Muscle layer of colon (tissue), 2 donors: ENCODE results near the gene RAD51B.

Source experiments
- H3K27ac ChIP-seq: one replicate; pipeline ENCODE4 v1.7.0; 2013; ENCODE audit warnings: low read depth, mild to moderate bottlenecking, low read length, moderate library complexity
- H3K27me3 ChIP-seq, 2 donors: one replicate each; pipeline ENCODE4 v1.7.0; 2013; ENCODE audit warnings: low read length in 2 of 2, mild to moderate bottlenecking in 2 of 2; ENCODE audit not compliant: insufficient read depth in 2 of 2, control insufficient read depth in 1 of 2
- H3K36me3 ChIP-seq: one replicate; pipeline ENCODE4 v1.7.0; 2013; ENCODE audit warnings: mild to moderate bottlenecking, low read length; ENCODE audit not compliant: insufficient read depth
- H3K4me1 ChIP-seq: one replicate; pipeline ENCODE4 v1.7.0; 2013; ENCODE audit warnings: mild to moderate bottlenecking, low read length; ENCODE audit not compliant: insufficient read depth
- H3K4me3 ChIP-seq, 2 donors: one replicate each; pipeline ENCODE4 v1.7.0; 2013; ENCODE audit warnings: low read length in 2 of 2, low read depth in 1 of 2, mild to moderate bottlenecking in 1 of 2, moderate library complexity in 1 of 2
- H3K9ac ChIP-seq: one replicate; pipeline ENCODE4 v1.7.0; 2013; ENCODE audit warnings: low read length
- H3K9me3 ChIP-seq: one replicate; pipeline ENCODE4 v1.7.0; 2013; ENCODE audit warnings: mild to moderate bottlenecking, low read length
- donor health status: abdominal sarcoma.
- donor health status: Adenocarcinoma of cecum.

Gene RAD51B

DNA sequence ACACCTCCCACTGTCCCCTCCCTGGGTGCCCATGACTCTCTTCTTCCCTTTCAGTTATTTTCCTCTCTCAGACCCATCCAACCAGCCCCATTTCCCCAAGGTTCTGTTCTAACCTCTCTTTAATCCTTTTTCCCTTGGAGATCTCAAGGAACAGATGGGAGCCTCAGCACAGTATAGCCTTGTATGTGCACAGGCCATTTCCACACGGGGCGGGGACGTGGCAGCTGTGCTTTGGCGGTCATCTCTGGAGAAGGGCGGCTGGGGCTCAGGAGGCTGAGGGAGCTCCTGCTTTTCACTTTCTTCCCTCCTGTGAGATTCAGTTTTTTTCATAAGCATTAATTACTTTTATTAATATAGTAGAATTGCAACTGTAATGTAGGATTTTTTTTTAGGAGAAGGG is 761.1 kb downstream of the RAD51B start:
- Histone ChIP-seq H3K27ac (no peak overlapping the region), H3K27me3 (no peaks in the 10 kb centered on the region), H3K4me3 (no peak overlapping the region), H3K36me3 (no peaks in the 10 kb centered on the region), H3K9ac (no peak overlapping the region), H3K9me3 (no peaks in the 10 kb centered on the region), H3K4me1 (peaks cover 11% of the 10 kb centered on the region)

DNA sequence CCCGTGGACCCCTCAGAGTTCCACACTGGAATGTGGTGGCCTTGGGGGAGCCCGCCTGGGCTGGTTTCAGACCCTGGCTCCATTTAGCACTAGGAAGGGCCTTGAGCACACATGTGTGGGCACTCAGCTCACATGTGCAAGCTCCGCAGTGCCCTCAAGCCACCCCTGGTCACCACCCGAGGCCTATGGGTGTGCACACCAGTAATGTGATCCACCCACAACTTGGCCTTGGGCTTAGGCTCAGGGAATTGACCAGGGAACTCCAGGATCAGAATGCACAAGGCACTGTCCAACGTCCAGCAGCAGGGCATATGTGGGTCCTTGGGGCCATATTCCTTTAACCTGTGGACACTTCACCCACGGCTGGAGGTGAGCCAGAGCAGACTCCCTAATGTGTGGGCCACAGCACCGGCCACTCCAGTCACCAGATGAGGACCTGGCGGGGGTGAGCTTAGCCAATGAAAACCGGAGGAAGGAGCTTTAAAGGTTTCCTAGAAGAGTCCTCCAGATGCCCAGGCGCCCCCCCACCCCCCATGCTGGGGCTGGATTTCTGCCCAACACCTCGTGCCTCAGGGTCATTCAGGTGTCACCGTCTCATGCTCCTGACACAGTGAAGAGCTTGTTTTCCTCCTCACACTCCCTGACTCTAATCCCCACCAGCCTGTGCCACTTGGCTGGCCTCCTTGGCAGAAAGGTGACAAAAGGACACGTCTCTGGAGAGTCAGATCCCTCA is 764.1 kb downstream of the RAD51B start:
- peaks cover 35% of the 10 kb centered on the region for H3K4me1 ChIP-seq
- no peak overlapping the region for H3K27ac ChIP-seq
- H3K4me3 ChIP-seq, result no peak overlapping the region
- no peaks in the 10 kb centered on the region for H3K27me3 ChIP-seq
- no peaks in the 10 kb centered on the region for H3K9me3 ChIP-seq
- no peaks in the 10 kb centered on the region for H3K36me3 ChIP-seq
- no peak overlapping the region for H3K9ac ChIP-seq

DNA sequence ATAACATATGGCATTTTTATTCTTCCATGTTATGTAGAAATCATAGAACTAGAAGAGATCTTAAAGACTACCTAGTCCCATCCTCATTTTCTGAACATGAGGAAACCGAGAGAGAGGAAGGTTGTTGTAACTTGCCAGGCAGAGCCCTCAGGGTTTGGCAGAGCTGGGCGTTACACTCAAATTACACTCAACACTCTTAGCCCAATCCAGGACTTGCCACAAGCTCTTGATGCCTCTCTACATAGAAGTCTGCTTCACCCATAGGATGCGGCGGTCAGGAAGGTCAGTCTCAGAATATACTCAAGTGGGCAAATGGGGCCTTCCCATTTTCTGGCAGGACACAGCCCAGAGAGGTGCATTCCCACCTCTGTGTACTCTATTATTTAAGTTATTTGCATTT is 765.2 kb downstream of the RAD51B start:
- Histone ChIP-seq H3K4me1 (peaks cover 46% of the 10 kb centered on the region), H3K27me3 (no peaks in the 10 kb centered on the region), H3K9ac (no peak overlapping the region), H3K36me3 (no peaks in the 10 kb centered on the region), H3K4me3 (no peak overlapping the region), H3K27ac (peak overlapping the region; percentile 68), H3K9me3 (no peaks in the 10 kb centered on the region)

DNA sequence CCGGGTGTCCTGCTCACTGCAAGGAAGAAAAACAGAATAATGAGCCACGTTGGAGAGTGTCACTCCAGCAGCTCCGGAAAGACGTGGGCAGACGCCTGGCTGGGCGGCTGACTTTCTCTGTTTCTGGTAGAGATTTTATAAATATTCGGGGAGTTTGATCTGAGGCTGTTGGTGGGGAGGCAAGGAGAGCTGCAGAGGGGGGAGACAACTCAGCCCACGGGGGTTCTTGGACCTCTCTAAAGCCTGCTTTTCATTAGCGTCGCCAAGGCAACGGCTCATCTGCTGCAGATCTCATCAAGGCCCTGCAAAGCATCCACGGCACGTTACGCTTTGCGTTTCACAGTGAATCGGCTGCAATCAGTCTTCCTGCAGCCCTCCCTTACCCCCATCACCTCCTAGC is 766.1 kb downstream of the RAD51B start:
- H3K27ac ChIP-seq, result peak overlapping the region; percentile 68
- no peak overlapping the region for H3K9ac ChIP-seq
- H3K4me3 ChIP-seq, result peak overlapping the region in 1 of 2 donors; percentile 10
- no peaks in the 10 kb centered on the region for H3K27me3 ChIP-seq
- no peaks in the 10 kb centered on the region for H3K36me3 ChIP-seq
- peaks cover 55% of the 10 kb centered on the region for H3K4me1 ChIP-seq
- no peaks in the 10 kb centered on the region for H3K9me3 ChIP-seq

DNA sequence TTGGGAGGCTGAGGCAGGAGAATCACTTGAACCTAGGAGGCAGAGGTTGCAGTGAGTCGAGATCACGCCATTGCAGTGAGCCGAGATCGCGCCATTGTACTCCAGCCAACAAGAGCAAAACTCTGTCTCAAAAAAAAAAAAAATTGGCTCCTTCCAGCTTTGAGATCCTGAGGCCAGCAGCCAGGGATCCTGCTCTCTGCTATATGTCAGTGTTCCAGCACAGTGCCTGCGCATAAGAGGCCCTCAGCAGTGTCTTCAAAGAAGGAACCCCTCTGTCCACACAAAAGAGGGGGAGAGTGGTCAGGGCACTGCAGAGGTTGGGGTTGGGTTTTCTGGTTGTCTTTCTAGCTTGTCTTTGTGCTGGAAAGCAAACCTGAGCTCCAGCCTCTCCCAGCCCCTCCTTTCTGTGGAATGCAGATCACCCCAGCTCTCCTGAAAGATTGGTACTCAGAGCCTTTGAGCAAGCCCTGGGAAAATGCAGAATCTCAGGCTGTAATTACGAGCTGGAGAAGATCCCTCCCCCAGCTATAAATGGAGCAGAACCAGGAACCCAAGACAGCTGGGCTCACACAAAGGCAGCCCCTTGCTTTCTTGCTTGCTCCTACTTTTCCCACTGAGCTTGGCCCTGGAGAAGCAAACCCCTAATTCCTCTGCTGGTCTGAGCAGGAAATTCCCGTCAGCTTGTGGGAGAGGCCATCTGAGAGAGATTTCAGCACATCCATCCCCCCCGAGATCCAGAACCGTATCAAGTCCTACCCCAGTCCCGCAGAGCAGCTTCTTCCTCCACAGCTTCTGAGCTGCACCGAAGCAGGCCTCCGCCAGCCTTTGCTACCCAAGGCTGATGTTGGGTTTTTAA is 767.5 kb downstream of the RAD51B start:
- H3K36me3 ChIP-seq, result no peaks in the 10 kb centered on the region
- H3K27ac ChIP-seq, result peak overlapping the region; percentile 90
- peak overlapping the region; percentile 32 for H3K9ac ChIP-seq
- no peaks in the 10 kb centered on the region for H3K9me3 ChIP-seq
- H3K27me3 ChIP-seq, result no peaks in the 10 kb centered on the region
- peak overlapping the region in 1 of 2 donors; percentile 3 for H3K4me3 ChIP-seq
- peaks cover 69% of the 10 kb centered on the region for H3K4me1 ChIP-seq

DNA sequence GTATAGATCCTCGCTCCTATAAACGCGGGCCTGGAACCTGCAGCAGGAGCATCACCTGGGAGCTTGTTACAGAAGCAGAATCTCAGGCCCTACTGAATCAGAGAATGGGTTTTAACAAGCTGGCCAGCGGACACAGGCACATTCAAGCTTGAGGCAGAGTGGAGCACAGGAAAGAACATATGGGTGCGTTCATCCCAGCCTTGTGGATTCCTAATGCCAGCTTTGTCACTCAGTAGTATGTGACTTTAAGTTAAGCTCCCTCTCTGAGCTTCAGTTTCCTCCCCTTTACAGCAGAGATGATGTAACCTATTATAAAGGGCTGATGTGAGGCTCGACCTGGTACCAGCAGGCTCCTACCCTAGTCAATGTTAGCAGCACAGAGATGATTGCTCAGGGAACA is 768.4 kb downstream of the RAD51B start:
- H3K36me3 ChIP-seq, result no peaks in the 10 kb centered on the region
- peak overlapping the region; percentile 32 for H3K9ac ChIP-seq
- H3K27ac ChIP-seq, result peak overlapping the region; percentile 90
- H3K4me1 ChIP-seq, result peaks cover 76% of the 10 kb centered on the region
- no peaks in the 10 kb centered on the region for H3K9me3 ChIP-seq
- H3K4me3 ChIP-seq, result peak overlapping the region in 1 of 2 donors; percentile 3
- H3K27me3 ChIP-seq, result no peaks in the 10 kb centered on the region

DNA sequence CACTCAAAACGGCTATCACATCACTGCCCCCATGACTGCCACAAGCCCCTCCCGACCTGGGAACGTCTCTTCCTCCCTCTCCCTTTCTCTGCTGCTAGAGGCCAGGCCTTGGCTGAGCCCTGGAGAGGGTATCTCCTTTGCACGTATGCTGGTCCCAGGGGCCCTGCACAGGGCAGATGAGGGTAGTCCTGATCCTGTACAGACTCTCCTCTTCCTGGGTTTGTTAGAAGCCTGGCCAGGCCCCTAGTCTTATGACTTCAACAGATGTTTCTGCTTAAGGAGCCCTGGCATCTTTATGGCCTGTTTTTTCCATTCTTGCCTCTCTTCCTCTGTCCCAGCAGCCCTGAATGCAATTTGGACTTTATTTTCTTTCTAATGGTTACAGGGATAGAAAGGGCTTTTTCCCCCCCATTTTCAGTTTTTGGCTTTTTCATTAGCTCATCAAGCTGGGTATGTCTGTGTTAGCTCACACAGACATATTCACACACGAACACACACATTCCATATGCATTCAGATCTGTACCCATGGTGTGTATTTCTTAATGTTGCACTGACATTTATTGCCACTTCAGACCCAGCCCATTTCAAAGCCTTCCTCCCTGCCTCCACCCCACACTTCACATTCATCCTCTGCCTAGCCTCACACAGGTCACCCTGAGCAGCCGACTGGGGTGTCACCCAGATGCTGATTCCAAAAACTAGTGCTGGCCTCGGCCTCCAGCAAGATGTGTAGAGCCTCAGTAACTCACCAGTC is 770.0 kb downstream of the RAD51B start:
- Histone ChIP-seq H3K9ac (peak overlapping the region; percentile 10), H3K9me3 (no peaks in the 10 kb centered on the region), H3K27me3 (no peaks in the 10 kb centered on the region), H3K27ac (peak overlapping the region; percentile 90), H3K4me1 (peaks cover 86% of the 10 kb centered on the region), H3K36me3 (no peaks in the 10 kb centered on the region), H3K4me3 (no peak overlapping the region)

DNA sequence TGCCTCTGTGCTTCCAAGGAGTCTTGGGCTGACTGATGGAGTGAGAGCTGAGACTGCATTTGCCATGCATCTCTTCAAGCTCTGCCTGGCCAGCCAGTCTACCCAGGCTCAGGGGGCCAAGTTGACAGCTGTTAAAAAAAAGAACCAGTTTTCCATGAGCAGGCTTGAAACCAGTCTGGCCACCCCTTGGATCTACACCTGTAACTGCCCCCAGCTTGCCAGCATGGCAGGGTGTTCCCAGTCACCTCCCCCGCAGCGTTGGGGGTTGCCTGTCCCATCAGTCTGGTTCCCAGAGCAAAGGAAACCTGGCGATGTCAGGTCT is 770.6 kb downstream of the RAD51B start:
- Histone ChIP-seq H3K4me1 (peaks cover 85% of the 10 kb centered on the region), H3K4me3 (no peak overlapping the region), H3K27me3 (no peaks in the 10 kb centered on the region), H3K9me3 (no peaks in the 10 kb centered on the region), H3K27ac (peak overlapping the region; percentile 90), H3K9ac (peak overlapping the region; percentile 10), H3K36me3 (no peaks in the 10 kb centered on the region)

DNA sequence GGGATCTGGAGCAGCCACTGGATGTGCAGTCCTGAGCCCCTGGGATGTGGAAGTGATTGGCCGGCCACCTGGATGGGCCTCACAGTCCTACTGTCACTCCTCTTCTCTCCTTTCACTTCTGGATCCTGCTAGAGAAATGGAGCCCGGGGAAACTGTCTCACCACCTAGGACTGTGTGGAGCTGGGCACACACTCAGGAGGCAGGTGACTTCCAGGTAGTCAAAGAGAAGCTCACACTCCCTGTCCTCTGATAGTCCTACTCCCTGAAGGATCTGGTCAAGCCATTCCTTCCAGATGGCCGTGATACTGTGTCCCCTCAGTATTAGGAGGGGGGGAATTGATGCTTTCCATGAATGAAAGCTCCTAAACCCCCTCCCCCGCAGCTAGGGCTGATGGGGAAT is 772.2 kb downstream of the RAD51B start:
- Histone ChIP-seq H3K27ac (peak overlapping the region; percentile 90), H3K9ac (no peak overlapping the region), H3K36me3 (no peaks in the 10 kb centered on the region), H3K4me3 (no peak overlapping the region), H3K9me3 (no peaks in the 10 kb centered on the region), H3K4me1 (peaks cover 70% of the 10 kb centered on the region), H3K27me3 (no peaks in the 10 kb centered on the region)

DNA sequence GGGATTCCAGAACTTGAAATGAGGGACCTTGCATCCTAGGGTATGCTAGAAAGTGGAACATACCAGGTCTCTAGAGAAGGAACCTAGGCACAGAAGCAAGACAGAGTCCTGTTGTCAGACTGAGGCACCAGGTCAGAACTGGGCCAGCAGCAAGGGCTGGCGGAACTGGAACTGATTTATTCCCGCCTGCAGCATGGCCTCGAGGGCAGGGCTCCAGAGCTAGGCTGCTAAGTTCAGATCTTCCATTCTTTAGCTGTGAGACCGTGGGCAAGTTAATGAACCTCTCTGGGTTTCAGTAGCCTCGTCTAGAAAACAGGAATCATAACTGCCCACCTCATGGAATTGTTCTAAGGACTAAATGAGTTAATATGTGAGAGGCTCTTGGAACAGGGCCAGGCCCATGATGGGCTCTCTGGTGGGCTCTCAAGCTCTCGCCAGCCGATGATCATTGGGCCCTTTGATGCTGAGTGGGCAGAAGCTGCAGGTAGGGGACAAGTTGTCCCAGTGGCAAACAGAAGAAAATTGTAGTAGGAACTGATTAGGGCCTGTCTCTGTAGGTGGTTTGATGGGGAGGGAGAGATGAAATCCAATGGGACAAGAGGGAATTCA is 773.5 kb downstream of the RAD51B start:
- no peaks in the 10 kb centered on the region for H3K36me3 ChIP-seq
- H3K9ac ChIP-seq, result no peak overlapping the region
- no peaks in the 10 kb centered on the region for H3K27me3 ChIP-seq
- peaks cover 60% of the 10 kb centered on the region for H3K4me1 ChIP-seq
- no peak overlapping the region for H3K4me3 ChIP-seq
- peak overlapping the region; percentile 43 for H3K27ac ChIP-seq
- H3K9me3 ChIP-seq, result no peaks in the 10 kb centered on the region
